H1 (cell line): ENCODE measurements around the gene SMARCA1. TPM values are rescaled to one million over a fixed set of nuclear protein-coding genes. Genes with fewer than 3 reads are reported as not detected.

Source experiments
- EP300 ChIP-seq, 2 experiments: IDR thresholded peaks; 1 replicate in 1 of 2; 2 replicates in 1 of 2; pipeline ENCODE4 v1.6.1; 2011 to 2012; ENCODE audit warnings: low read depth in 2 of 2, low read length in 2 of 2, mild to moderate bottlenecking in 2 of 2, borderline replicate concordance in 1 of 2, inconsistent platforms in 1 of 2, moderate library complexity in 1 of 2
- POU5F1 ChIP-seq: IDR thresholded peaks from 2 replicates; pipeline ENCODE4 v1.6.1; 2011; ENCODE audit warnings: low read depth, mild to moderate bottlenecking, low read length, moderate library complexity
- polyA plus RNA-seq, 7 experiments: library from polyadenylated mRNA; depleted of rRNA in 3 of 7; stranded (reverse) in 5 of 7; unstranded in 2 of 7; fragments of >200 nt in 5 of 7; fragments of 200-250 nt in 2 of 7; gene quantifications; 1 replicate in 5 of 7; 2 replicates in 1 of 7; 4 replicates in 1 of 7; pipeline versions ENCODE4 v1.2.1 to v1.2.3, GENCODE V29; 2011 to 2013; ENCODE audit warnings: missing spikeins in 2 of 7, mixed read lengths in 2 of 7
- total RNA-seq: library from RNA; stranded (reverse); fragmentation: NEBNext Ultra II Directional; extraction: Animal tissue kit (Norgen Biotek cat#: 25700); gene quantifications from 2 replicates; pipeline ENCODE4 v1.2.1, GENCODE V29; 2021

The SMARCA1 gene
- total and polyA plus RNA-seq, 2 of the 8 experiments (the other 6 are each of a cell fraction or from before 2014, with no cell fraction given): 13.1 to 54.4 TPM

- TF ChIP-seq POU5F1 (no peak), EP300 (IDR thresholded peaks at IDR 0.05; ENCODE audit: borderline replicate concordance in 1 of 2, low read depth in 2 of 2, low read length in 2 of 2) (no peak)
These were observed 89.8 kb downstream of the SMARCA1 start (continued) for GRCh38 chrX:129433461-129433860.
